C1 segment of cervical spinal cord (tissue), 14 donors: ENCODE measurements around the gene TMEM174.
"Not testable (repeated sequence)": the region's sequence is repeated elsewhere in the genome, so short reads cannot be mapped to it uniquely, and the experiment has no call there.

Experiments
- DNase-seq, 14 donors: peaks; one replicate each; lab custom pipeline; 2025; lab: John Stamatoyannopoulos, UW

The TMEM174 gene

DNA sequence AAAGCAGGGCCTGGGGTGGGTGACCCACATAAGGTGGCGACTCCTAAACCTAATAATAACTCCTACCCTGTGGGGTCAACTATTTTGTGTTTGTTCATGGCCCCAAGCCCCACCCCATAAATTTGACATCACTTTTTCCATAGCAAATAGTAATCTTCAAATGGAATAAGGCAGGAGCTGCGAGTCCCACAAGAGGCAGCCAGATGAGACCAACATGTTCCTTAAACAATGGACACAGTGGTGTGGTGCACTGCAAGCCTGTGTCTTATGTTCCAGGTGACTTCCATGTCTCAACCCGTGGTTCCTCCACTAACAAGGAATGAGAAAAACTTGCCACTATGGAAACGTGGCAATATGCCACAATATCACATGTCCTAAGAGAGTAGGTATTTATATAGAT is 20.6 kb downstream of the TMEM174 start:
- DNase-seq = no peak

DNA sequence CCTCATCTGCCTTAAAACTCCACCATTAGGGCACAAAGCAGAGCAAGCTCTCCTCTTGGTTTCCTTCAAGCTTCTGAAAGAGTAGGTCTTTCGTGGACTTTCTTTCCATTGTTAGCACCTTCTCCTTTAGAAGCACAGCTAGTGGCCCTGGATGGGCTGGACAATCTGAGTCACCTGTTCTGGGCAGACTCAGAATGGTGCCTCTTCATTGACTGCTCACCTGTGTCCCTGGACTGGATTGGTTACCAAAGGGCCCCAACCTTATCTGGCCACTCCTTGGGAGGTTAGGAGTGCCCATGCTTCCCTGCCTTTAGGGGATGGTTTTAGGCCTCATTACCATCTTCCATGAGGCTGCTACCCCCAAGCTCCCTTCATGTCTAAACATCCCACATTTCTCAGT is 23.2 kb downstream of the TMEM174 start:
- DNase-seq = no peak

GRCh38 chr5:73197637-73198257 is 24.8 kb downstream of the TMEM174 start:
- DNase-seq = no peak

- DNase-seq = no peak
These were observed 26.0 kb downstream of the TMEM174 start for GRCh38 chr5:73198833-73199592.

DNA sequence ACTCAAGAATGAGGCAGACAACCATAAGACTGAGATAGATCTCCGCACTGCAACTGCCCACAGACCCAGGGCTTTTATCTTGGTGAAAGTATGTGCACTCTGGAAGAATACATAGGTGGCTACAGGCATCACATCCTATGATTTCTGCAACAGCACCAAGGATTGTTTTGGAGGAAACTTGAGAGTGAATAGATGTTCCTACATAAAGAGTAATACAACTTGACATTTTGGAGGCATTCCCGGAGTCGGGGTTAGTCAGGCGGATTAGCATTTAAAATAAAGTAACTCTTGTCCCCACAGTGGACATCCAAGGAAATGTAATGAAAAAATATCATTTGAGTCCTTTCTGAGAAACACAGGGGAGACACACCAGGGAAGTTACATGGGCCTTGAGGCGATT is 26.7 kb downstream of the TMEM174 start:
- DNase-seq = no peak

GRCh38 chr5:73201547-73202513 is 28.8 kb downstream of the TMEM174 start:
- DNase-seq = peak in 11 of 14 donors; percentile 4 to 63 (median 26)

DNA sequence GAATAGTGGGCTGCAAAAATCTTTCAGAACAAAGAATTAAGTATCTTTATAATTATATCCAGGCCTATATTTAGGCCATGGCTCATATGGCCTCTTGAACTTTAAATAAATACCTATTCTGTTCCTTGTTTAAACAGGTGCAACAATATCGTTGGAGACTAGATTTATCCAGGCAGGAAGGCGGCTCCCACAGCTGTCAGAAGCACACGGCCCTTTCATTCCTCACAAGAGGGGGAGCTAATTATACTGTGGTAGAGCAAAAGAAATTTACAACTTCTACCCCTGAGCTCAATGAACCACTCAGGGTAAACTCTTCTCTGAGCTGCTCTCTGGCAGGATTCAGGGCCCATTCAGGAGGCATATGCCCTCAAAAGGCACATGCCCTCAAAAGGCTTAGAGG is 31.3 kb downstream of the TMEM174 start:
- DNase-seq = no peak

GRCh38 chr5:73204733-73205132 is 31.7 kb downstream of the TMEM174 start:
- DNase-seq = no peak

DNA sequence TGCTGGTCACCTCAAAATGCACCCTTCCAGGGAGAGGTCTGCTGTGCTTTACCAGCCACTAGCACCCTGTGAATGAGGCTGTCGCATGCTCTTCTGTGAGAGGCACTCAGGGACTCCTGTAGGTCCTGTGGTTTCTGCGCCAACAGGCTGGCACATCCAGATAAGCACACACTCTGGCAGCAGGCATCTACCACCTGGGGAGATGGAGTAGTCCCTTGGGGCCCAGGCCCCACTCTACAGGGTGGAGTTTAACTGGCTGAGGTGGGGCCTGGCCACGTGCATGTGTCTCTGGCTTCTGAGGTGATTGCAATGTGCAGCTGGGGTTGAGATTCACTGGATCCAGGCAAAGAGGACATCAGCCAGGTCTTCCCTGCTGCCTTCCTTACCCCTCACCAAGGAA is 32.3 kb downstream of the TMEM174 start:
- DNase-seq = no peak

DNA sequence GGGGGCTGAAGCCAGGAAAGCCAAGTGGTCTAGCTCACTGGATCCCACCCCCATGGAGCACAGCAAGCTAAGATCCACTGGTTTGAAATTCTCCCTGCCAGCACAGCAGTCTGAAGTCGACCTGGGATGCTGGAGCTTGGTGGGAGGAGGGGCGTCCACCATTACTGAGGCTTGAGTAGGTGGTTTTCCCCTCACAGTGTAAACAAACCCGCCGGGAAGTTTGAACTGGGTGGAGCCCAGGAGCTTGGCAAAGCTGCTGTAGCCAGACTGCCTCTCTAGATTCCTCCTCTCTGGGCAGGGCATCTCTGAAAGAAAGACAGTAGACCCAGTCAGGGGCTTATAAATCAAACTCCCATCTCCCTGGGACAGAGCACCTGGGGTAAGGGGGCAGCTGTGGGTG is 34.2 kb downstream of the TMEM174 start:
- DNase-seq = not testable (repeated sequence)

- not testable (repeated sequence) for DNase-seq
These were observed 36.1 kb downstream of the TMEM174 start for GRCh38 chr5:73209075-73209474.

GRCh38 chr5:73212693-73213092 is 39.7 kb downstream of the TMEM174 start:
- DNase-seq = not testable (repeated sequence)

DNA sequence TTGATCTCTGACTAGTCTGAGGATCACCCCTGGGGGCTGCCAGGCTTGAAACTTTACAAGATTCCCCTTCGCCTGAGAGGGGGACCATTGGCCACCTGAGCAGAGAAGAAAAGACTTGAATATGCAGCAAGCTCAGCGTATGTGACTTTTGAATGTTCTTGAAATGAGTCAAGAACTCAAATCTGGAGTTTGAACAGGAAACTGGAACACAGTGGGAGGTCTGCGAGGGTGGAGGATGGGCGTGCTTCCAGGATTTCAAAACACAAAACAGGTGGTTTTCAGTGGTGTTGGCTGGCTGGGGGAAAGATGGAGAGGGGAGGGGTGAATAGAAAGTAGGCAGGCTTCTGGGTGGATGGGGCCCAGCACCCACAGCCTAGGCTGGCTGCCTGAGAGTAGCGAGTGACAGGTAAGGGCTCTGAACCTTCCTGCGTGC is 40.6 kb downstream of the TMEM174 start:
- no peak for DNase-seq

GRCh38 chr5:73214306-73214705 is 41.3 kb downstream of the TMEM174 start:
- DNase-seq = no peak

DNA sequence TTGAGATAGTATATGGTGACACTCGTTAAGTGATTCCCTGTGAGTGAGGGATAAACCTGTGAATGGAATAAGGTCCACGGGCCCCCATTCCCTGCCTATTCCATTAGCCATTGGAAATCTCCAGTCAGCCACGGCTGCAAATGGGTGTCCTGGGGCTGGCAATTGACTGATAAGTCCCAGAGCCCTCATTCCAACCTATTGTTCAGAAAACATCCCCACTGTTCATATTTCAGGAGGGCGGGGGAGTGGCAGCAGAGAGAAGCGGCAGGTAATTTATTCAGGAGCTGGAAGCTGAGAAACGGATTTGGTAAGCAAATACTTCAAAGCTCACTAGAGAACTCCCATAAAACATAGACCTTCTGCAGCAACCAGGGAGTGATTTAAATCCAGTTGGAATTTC is 42.0 kb downstream of the TMEM174 start:
- DNase-seq = no peak

GRCh38 chr5:73215531-73215890 is 42.5 kb downstream of the TMEM174 start:
- no peak for DNase-seq

DNA sequence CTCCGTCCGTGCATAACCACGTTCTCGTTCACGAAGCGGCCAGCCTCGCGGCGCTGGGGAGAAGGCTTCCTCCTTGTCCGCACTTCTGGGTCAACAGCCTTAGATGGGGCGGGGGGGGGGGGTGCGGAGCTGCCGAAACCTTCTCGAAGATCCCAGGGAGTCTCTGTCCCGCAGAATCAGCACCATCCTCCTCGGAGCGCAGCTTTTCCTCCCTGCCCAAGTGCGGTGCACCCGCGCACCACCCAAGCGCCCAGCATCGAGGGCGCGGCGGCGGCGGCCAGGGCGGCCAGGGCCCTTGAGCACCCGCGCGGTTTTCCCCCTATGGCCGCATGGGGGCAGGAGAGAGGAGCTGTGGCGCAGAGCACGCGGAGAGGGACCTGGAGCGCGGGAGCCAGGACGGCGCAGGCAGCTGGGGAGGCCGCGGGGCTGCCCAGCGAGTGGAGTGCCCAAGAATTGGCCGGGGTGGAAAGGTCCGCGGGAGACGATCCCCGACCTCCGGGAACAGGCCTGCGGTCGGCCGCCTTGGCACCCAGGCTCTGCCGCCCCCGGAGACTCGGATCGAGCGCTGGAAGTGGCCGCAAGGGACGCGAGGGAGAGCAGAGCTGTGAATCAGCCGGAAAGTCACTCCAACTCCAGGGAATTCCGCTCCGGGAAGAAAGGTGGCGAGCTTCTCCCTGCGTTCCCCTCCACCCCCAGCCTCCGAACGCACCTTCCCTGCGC is 43.1 kb downstream of the TMEM174 start:
- peak in 13 of 14 donors; percentile 32 to 74 (median 56) for DNase-seq

GRCh38 chr5:73218552-73219171 is 45.7 kb downstream of the TMEM174 start:
- DNase-seq = no peak

GRCh38 chr5:73219336-73219735 is 46.3 kb downstream of the TMEM174 start:
- DNase-seq = not testable (repeated sequence)

GRCh38 chr5:73221161-73221560 is 48.2 kb downstream of the TMEM174 start:
- DNase-seq = no peak

DNA sequence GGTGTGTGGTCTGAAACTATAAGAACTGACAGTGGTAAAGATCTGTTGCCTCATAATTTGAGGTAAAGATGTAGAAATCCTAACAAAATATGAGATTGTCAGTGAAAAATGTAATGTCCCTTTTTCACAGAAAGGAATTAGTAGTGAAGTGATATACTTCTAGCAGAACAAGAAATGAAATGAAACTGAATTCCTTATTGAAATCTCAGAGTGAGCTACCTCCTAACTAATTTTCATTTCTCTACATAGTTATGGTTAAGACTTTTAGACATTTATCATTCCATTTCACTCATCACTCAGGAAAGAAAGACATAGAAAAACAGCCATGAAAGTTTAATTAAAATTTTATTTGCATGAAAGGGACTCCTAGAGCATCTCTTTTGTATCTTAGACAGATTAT is 48.7 kb downstream of the TMEM174 start:
- DNase-seq = no peak
